ENCODE measurements around the gene RPL36. TPM values are rescaled to one million over a fixed set of nuclear protein-coding genes. Genes with fewer than 3 reads are reported as not detected.

The RPL36 gene
- total and polyA plus RNA-seq, 9 of the 15 experiments (the other 6 are each of a cell fraction or from before 2014, with no cell fraction given), result 350 to 3,412 (median 1,507) TPM

- TF ChIP-seq ATF7 (IDR thresholded peaks at IDR 0.05) (no peak), ZNF143 (CRISPR knock-in tag; IDR thresholded peaks at IDR 0.05) (no peak), STAT5B (CRISPR knock-in tag; IDR thresholded peaks at IDR 0.05) (no peak), CEBPG (CRISPR knock-in tag; IDR thresholded peaks at IDR 0.05) (no peak), CEBPG (tag; conservative IDR thresholded peaks at IDR 0.05 in 1 of 2, IDR thresholded peaks at IDR 0.05 in 1 of 2) (no peak), ELF1 (tag; IDR thresholded peaks at IDR 0.05) (no peak), DDX20 (tag; IDR thresholded peaks at IDR 0.05; ENCODE audit: low read depth) (no peak), ETV5 (CRISPR knock-in tag; IDR thresholded peaks at IDR 0.05; ENCODE audit: low read depth) (no peak), POLR2G (IDR thresholded peaks at IDR 0.05; ENCODE audit: low read depth, low read length) (peak; percentile 71), ZNF764 (CRISPR knock-in tag; IDR thresholded peaks at IDR 0.05; ENCODE audit: low read depth) (no peak), TFAM (CRISPR knock-in tag; conservative IDR thresholded peaks at IDR 0.05) (no peak), TRIM24 (IDR thresholded peaks at IDR 0.05) (no peak), RBFOX2 (IDR thresholded peaks at IDR 0.05; ENCODE audit: low read depth, low read length) (peak; percentile 56; the same call in 1 of the 2 replicates), ZNF717 (CRISPR knock-in tag; IDR thresholded peaks at IDR 0.05) (no peak), SAFB2 (IDR thresholded peaks at IDR 0.05; ENCODE audit: borderline replicate concordance, low read depth, low read length, severe bottlenecking) (no peak), RBM22 (IDR thresholded peaks at IDR 0.05; ENCODE audit: low read depth, low read length, poor library complexity, severe bottlenecking) (peak; percentile 84), ZNF398 (CRISPR knock-in tag; IDR thresholded peaks at IDR 0.05) (no peak), ZNF696 (CRISPR knock-in tag; conservative IDR thresholded peaks at IDR 0.05) (no peak)
- intact Hi-C loops (cut with micrococcal nuclease) (no loop called here), in situ Hi-C loops (cut with MboI) (no loop called here)
- POLR2A ChIA-PET, result interaction anchor here (0.6 to 2.7 kb wide), 8 partner anchors 9 to 1536 kb away, joined by 3 to 34 read pairs (median 4); partner anchors contain the start of gene RPL36
- BruUV-seq (replicated peaks), result no TSS peak
- Histone ChIP-seq H3K9ac (ENCODE audit: insufficient read depth in 1 of 2, low read depth in 2 of 2, low read length in 2 of 2) (peak overlapping the region in 1 of 2 experiments; percentile 45; a peak in 2 of 4 replicates), H3K79me2 (ENCODE audit: control insufficient read depth, insufficient read depth, low read length) (peaks cover 41% of the 10 kb centered on the region), H3K27me3 (ENCODE audit: control insufficient read depth in 2 of 2, insufficient read depth in 2 of 2, low read length in 2 of 2) (no peaks in the 10 kb centered on the region), H3K36me3 (ENCODE audit: control insufficient read depth, insufficient read depth, low read length) (peaks cover 83% of the 10 kb centered on the region; the same call in 2 of the 3 replicates), H3K4me3 (no peak overlapping the region), H3K9me1 (ENCODE audit: control insufficient read depth, insufficient read depth, low read length) (no peaks in the 10 kb centered on the region), H3K27ac (ENCODE audit: extremely low read depth, low read depth, low read length) (no peak overlapping the region), H3K9me3 (replicated peaks; ENCODE audit: control insufficient read depth, insufficient read depth, low read depth, low read length) (no peaks in the 10 kb centered on the region), H3K4me2 (ENCODE audit: insufficient read depth, low read length) (no peak overlapping the region), H4K20me1 (replicated peaks; ENCODE audit: control insufficient read depth, insufficient read depth, low read length) (peaks cover 33% of the 10 kb centered on the region), H3K4me1 (replicated peaks in 1 of 2; ENCODE audit: control insufficient read depth in 2 of 2, insufficient read depth in 2 of 2, low read length in 2 of 2) (peaks cover 0 to 58% of the 10 kb centered on the region in 2 experiments; a peak in 2 of 5 replicates), H2AFZ (ENCODE audit: low read depth, low read length) (no peak overlapping the region)
- no peak for FAIRE-seq
- 90% methylated on average over 38 of the region's 38 CpGs for whole genome bisulfite sequencing (ENCODE audit: insufficient coverage, low coverage, missing lambda C conversion rate)
- no peak for DNase-seq (ENCODE audit: extremely low read depth in 1 of 4, low spot score in 3 of 4)
- CTCF ChIA-PET (ENCODE audit: low intra/inter-chr PET ratio), result no interaction called here
- no peak for ATAC-seq
These were observed 8.7 kb downstream of the RPL36 start for GRCh38 chr19:5698635-5699422.

Data from K562 (cell line).